ENCODE data around the gene YAP1.

- peak in 1 of 2 donors; percentile 22 for TF ChIP-seq JUND (IDR thresholded peaks at IDR 0.05)
- no peak for TF ChIP-seq ZBTB33 (IDR thresholded peaks at IDR 0.05)
- TF ChIP-seq YY1 (IDR thresholded peaks at IDR 0.05), result no peak
- no peak for TF ChIP-seq CTCF (IDR thresholded peaks at IDR 0.05; ENCODE audit: low read depth, low read length, missing input control)
- TF ChIP-seq TAF1 (conservative IDR thresholded peaks at IDR 0.05), result no peak
- TF ChIP-seq RXRA (IDR thresholded peaks at IDR 0.05), result no peak
- TF ChIP-seq REST (IDR thresholded peaks at IDR 0.05), result no peak
- no peak for TF ChIP-seq SP1 (IDR thresholded peaks at IDR 0.05)
- no peak for TF ChIP-seq MAX (IDR thresholded peaks at IDR 0.05)
- TF ChIP-seq FOXA1 (IDR thresholded peaks at IDR 0.05), result no peak
- no peak for TF ChIP-seq GABPA (IDR thresholded peaks at IDR 0.05 in 1 of 2, conservative IDR thresholded peaks at IDR 0.05 in 1 of 2)
- TF ChIP-seq NR2F2 (IDR thresholded peaks at IDR 0.05), result no peak
- TF ChIP-seq RAD21 (IDR thresholded peaks at IDR 0.05), result no peak
Measured at GRCh38 chr11:102171101-102171500, 60.9 kb downstream of the YAP1 start.

All from liver (tissue), 3 donors.